Fibroblast of upper back skin (primary cell): Measurements from ENCODE around the gene MRPL52.

ENCODE experiments used
- DNase-seq: peaks from one replicate; pipeline ENCODE4 v3.0.0-alpha.2; 2013

Gene MRPL52

GRCh38 chr14:22883173-22883976, 53.7 kb downstream of the MRPL52 start, which contains the start of gene REM2:
Gene REM2, plus strand, starts transcription at chr14:22883222. Its CDS starts 66 bp downstream, at chr14:22883288.
- DNase-seq = no peak

- no peak for DNase-seq
Measured at GRCh38 chr14:22884076-22884737, 54.5 kb downstream of the MRPL52 start.
